Stimulated activated CD4-positive, alpha-beta T cell treated with anti-CD3 and anti-CD28 coated beads, Interleukin-1b, Interleukin-23, amount 100 ng/mL, for 1 hour (primary cell): ENCODE results near the gene RAB1A.
"Not testable (repeated sequence)": the region's sequence is repeated elsewhere in the genome, so short reads cannot be mapped to it uniquely, and the experiment has no call there.

Experiments used
- DNase-seq, 2 donors: peaks; one replicate each; pipeline ENCODE4 v3.0.0-alpha.2; 2020; ENCODE audit warnings: low read depth in 2 of 2

RAB1A gene

DNA sequence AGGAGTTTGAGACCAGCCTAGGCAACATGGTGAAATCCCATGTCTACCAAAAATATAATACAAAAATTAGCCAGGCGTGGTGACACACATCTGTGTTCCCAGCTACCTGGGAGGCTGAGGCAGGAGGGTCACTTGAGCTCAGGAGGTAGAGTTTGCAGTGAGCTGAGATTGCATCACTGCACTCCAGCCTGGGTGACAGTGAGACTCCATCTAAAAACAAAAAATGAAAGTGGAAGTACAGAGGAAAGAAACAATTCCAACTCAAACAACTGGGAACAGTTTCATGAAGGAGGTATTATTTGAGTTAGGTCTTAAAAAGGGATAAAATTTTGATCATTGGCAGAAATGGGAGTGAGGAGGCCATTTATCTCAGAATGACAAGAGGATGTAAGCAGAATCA lies 6.3 kb upstream of the RAB1A start:
- no peak for DNase-seq

DNA sequence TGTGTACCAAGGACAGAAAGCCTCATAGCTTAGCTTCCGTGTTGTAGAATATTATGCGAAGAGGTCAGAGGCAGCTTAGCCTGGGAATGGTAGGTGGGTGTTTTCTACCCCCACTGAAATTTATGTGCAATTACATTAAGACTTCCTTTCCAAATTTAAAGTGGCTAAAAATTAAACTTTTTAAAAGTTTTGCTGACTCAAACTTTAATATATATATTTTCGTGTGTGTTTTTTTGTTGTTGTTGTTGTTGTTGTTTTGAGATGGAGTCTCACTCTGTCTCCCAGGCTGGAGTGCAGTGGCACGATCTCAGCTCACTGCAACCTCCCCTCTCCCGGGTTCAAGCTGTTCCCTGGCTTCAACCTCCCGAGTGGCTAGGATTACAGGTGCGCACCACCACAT lies 4.3 kb upstream of the RAB1A start:
- DNase-seq = no peak

DNA sequence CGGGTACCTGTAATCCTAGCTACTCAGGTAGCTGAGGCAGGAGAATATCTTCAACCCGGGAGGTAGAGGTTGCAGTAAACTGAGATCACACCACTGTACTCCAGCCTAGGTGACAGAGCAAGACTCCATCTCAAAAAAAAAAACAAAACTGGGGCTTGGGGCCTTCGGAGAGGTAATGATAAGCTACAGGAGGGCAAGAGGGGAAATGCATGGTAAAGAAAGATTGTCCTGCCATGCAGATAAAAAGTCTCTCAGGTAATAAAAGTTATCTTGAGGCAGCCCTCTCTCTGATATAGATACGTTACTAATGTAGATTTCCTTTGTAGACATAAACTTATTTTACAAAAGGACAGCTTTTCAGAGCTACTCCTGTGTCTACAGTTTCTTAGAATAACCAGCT lies 3.7 kb upstream of the RAB1A start:
- no peak for DNase-seq

DNA sequence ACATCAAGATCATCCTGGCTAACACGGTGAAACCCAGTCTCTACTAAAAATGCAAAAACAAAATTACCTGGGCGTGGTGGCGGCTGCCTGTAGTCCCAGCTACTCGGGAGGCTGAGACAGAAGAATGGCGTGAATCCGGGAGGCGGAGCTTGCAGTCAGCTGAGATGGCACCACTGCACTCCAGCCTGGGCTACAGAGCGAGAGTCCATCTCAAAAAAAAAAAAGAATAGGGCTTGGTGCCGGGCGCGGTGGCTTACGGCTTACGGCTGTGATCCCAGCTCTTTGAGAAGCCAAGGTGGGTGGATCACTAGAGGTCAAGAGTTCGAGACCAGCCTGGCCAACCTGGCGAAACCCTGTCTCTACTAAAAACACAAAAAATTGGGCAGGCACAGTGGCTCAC lies 3.0 kb upstream of the RAB1A start:
- DNase-seq = not testable (repeated sequence)

DNA sequence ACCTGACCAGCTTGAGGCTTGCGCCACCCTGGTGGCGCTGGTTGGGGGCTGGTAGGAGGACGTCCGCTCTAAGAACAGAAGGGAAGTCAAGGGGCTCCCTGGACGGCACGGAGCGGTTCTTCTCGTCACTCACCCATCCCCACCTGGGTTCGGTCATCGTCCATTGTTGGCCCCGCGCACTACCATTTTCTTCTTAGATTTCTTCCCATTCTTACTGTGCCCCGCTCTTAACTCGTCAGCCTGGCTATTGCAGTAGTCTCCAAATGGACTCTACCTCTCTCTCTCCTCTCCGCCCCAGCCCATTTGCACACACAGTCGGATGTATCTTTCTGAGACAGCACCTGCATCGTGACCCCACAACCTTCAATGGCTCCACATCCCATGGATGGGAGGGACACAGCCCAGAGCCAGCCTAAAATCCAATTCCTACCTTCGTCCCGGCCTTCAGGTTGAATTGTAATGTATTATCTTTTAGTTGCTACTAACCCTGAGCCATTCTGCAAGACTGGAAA lies 814 bp upstream of the RAB1A start:
- no peak for DNase-seq

DNA sequence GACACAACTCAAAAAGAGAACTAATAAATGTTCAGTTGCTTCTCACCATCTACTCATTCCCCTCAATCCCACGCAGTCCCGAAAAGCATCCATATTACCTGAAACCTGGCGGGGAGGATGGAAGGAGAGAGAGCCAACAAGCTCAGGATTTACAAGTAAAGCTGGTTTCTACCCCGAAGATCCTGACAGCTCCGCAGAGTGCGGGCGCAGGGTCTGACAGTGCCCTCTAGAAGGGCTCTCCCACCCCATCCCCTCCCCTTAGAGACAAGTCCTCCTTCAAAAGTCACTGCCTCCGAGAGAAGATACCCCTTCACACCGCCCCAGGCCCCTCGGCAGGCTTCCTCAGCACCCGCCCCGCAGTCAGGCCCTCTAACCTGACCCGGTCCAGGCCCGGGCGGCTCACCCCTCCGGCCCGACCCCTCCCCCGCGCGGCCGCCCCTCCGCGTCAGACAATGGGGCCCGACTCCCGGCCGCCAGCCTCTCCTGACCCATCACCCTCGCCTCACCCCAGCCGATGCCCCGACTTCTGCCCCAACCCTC lies 550 bp downstream of the RAB1A start:
- DNase-seq = peak; percentile 2 to 5

DNA sequence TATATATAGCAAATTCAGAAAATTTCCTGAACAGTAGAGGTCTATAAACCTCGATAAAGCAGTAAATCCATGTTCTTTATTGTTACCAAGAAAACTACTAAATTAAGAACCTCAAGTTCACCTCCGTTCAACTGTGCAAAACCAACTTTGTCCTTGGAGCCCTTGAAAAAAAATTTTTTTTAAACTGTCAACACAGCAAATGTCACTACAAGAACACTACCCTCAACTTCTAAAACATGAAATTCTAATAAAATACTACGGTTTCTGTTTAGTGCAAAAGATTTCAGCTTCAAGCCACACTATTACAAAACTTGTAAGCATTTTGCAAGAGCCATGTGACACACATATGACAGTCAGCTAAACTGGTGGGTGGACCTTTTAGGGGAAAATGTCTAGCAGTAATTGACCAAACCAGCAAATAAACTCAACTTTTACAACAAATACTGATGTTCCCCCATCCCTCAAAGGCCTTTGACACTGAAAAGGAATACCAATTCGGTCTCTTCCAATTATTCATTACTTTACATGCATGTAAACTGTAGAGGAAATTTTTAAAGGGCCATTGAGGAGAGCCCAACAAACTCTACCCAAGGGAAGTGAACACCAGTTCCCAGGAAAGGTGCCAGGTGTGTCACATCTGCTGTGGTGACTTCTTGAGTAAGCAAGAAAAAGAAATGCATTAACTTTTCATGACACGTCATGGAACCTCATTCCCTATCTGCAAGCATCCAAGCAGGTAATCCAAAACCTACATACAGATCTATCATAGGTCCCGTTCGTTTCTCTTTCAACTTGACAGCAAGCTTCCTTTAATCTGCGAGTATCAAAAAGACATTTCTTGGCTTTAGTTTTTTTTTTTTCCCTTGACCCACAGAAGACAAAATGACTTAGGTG lies 1.4 kb downstream of the RAB1A start:
- no peak for DNase-seq

DNA sequence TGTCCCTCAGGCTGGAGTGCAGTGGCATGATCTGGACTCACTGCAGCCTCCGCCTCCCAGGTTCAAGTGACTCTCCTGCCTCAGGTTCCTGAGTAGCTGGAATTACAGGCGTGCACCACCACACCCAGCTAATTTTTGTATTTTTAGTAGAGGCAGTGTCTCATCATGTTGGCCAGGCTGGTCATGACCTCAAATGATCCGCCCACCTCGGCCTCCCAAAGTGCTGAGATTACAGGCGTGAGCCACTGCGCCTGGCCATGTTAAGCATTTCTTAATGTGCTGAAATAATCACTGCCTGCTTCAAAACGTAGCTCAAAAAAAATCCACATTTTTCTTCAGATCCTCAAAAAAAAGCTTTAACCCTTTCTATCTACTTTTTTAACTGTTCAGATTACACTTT lies 4.4 kb downstream of the RAB1A start:
- not testable (repeated sequence) for DNase-seq

DNA sequence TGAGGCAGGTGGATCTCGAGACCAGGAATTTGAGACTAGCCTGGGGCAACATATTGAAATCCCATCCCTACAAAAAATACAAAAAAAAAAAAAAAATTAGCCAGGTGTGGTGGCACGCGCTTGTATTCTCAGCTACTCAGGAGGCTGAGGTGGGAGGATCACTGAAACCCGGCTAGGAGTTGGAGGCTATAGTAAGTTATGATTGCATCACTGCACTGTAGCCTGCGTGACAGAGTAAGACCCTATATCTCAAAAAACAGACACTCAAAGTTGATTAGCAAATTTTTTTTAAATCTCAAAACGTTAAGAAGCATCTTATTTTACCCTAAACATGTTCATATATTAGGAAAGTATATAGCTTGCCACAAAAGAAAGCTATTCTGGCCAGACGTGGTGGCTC lies 7.6 kb downstream of the RAB1A start:
- no peak for DNase-seq

DNA sequence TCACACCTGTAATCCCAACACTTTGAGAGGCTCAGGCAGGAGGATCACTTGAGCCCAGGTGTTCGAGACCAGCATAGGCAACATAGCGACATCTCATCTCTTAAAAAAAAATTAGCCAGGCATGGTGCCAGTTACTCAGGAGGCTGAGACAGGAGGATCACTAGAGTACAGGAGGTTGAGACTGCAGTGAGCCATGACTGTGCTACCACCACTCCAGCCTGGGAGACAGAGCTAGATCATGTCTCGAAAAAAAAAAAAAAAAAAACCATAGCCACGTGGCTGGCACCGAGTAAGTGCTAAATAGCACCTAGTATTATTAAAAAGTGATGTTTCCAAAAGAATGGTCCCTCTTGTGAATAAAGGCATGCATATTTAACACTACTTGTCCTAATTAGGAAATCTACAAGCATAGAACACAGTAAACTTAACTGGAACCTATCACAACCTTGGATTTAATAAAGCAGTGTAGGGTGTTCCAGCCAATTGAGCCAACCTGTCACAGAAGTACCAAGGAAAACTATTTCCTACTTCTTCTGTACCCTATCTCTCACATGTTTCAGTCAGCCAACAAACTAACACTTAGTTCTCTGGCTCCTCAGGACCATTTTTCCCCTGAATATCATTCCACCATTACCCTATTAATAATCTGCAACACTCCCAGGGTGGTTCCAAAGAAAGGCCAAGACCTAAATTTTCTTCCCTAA lies 8.8 kb downstream of the RAB1A start:
- no peak for DNase-seq

DNA sequence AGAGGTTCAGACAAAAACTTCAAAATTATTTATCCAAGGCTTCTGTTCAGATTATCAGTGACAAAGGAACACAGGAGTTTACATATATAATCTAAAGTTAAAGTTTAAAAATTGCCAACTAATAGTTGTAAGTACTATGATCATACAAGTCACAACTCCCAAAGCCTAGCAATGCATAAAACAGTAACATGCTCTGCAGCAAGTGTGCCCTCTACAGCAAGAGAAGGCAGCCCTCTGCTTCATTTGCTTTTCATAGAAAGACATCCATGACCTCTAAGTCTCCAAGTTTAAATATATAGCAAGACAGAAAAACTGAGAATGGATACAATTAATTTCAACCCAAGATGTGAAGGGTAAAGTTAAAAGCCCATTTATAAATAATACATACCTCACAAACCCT lies 13.3 kb downstream of the RAB1A start:
- no peak for DNase-seq

DNA sequence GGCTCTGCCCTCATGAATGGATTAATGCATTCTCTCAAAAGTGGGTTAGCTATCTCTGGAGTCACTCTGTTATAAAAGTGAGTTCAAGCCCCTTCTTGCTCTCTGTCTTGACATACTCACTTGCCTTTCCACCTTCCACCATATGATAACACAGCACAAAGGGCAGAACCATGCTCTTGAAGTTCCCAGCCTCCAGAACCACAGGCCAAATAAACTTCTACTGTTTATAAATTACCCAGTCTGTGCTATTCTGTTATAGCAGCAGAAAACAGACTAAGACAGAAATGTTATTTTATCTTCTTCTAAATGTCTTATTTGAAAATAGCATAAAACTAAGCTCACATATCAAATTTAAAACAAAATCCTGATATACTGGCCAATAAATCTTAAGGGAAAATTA lies 15.0 kb downstream of the RAB1A start:
- DNase-seq = no peak

DNA sequence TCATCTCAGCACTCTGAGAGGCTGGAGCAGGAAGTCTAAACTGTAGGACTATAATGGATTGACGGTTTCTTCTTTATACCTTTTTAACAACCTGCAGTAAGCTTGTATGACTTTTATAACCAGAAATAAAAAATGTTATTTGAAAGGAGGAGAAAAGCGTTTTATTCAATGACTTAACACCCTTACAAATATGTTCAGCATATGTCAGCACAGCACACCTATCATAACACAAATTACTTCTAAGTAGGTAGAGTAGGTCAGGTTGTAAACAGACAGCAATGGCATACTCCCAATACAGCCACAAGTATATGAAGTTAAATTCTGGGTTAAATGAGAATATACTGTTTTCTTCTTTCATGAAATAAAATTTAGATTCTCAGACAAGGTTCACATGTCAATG lies 16.1 kb downstream of the RAB1A start:
- no peak for DNase-seq

DNA sequence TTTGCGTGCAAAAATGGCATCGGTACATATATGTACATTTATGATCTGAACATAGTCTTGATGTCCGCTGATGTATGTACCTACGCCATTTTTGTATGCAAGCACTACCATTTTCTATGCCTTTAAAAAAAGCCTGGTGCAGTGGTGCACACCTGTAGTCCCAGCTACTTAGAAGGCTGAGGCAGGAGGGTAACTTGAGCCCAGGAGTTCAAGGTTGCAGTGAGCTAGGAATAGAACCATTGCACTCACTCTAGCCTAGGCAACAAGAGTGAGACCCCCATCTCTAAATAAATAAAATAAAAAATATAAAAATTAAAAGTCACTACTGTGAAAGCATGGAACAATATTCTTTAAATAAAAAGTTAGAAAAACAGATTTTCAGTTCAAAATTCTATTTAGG lies 16.7 kb downstream of the RAB1A start:
- DNase-seq = no peak

DNA sequence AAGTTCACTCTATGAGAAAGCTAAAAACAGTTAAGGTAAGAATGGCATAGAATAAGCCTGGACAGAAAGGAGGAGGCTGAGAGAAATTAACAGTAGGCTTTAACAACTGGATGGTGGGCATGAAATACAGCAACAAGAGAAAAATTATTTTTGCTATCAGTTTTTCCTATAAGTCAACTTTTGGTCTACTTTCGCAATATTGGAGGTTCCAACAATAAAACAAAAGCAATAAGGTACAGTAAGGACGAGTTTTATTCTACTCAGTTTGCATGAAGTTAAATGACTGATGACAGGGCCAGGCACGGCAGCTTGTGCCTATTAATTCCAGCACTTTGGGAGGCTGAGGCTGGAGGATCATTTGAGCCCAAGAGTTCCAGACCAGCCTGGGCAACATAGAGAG lies 17.3 kb downstream of the RAB1A start:
- DNase-seq = no peak

DNA sequence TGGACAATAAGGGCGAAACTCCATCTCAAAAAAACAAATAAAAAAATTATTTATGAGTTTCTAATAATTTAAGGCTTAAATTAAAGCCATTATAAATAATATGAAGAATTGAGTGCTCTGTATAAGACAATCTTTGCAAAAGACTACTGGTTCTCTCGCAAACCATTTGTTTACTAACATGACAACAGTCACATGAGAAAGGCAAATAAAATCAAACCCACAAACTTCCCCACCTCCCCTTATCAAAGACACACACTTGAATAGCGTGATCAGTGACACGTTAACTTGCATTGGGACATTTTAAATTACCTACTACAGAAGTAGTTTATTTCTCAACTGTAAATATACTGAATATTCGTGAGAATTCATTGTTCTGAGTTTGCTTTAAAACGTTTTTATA lies 21.1 kb downstream of the RAB1A start:
- DNase-seq = no peak

DNA sequence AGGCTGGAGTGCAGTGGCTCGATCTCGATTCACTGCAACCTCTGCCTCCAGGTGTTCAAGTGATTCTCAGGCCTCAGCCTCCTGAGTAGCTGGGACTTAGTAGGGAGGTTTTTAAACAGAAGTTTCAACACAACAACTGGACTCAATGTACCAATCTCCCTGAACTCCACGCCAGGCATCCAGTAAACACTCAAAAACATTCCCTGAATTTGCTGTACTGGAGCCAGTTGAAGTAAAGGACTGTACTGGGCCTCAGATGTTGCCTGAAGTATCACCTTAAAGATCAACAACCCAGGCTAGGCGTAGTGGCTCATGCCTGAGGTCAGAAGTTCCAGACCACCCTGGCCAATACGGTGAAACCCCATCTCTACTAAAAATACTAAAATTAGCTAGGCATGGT lies 22.4 kb downstream of the RAB1A start:
- DNase-seq = no peak

DNA sequence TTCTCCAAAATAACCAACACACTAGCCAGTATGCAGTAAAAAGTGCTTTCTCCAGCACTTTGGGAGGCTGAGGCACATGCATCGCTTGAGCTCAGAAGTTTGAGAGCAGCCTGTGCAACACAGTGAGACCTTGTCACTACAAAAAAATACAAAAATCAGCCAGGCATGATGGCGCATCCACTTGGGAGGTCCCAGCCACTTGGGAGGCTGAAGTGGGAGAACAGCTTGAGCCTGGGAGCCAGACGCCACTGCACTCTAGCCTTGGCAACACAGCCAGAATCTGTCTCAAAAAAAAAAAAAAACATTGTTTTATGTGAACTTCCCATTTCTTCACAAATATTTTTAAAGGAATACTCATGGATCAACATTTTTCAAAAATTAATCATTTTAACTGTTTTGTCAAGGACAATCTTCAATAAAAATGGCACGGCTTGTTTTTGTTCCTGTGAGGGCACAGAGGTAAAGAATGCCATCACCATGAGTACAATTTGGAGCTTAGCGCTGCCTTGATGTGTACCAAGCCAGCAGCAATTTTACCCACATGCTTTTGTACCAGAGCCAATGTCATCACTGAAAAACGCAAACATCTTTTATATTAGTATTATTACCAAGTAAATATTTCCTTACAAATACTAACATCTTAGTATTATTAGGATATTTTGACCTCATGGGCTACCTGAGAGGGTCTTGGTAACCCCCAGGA lies 26.7 kb downstream of the RAB1A start:
- no peak for DNase-seq

DNA sequence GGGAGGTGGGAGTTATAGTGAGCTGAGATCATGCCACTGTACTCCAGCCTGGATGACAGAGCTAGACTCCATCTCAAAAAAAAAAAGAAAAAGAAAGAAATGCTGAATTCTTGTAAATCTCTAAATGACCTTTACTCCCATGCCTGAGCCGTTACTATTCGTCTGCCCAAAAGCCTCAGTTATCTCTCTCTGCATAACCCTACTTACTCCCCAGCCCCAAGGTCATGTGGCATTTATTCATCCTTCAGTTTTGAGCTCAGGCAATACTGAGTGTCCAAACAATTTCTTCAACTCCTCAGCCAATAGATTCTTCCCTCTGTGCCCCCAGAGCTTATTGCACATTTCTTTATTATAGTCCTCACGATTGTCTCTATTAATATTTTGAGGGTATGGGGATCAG lies 28.8 kb downstream of the RAB1A start:
- DNase-seq = no peak

DNA sequence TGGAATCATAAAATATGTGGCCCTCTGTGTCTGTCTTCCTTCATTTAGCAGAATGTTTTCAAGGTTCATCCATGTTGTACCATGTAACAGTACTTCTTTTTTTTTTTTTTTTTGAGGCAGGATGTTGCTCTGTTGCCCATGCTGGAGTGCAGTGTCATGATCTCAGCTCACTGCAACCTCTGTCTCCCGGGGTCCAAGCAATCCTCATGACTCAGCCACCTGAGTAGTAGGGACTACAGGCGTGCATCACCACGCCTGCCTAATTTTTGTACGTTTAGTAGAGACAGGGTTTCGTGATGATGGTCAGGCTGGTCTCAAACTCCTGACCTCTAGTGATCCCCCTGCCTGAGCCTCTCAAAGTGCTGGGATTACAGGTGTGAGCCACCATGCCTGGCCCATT lies 31.2 kb downstream of the RAB1A start:
- DNase-seq = no peak

DNA sequence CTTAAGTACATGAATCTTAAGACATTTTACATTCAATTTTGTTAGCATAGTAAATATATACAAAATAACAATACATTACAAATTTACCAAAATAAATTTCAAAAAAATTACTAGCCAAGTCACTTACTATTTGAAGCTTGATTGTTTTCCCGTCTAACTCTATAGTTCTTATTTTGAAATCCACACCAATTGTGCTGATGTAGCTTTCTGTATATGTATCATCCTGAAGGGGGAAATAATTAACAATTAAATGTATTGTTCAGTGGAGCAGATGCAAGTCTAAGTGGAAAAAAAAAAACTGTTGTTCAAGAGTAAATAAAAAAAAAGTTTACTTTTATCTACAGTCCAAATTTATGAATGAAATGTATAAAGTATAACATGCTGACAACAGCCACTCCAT lies 32.1 kb downstream of the RAB1A start:
- DNase-seq = no peak

DNA sequence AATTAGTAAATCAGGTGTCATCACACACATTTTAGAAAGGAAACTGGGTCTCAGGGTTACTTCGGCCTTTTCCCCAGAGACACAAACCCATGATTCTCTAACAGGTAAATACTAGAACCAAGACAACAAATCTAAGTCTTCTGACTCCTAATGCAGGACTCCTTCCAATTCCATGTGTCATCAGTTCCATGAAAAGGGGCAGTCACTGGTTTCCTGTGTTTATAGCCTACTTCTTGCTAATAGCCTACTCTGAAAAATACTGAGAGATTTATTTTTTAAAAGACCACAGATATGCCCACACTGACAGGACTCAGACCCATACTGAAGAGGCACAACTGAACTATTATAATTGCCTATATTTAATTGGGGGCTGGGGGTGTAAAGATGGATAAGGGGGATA lies 33.0 kb downstream of the RAB1A start:
- DNase-seq = no peak
